Stimulated activated CD4-positive, alpha-beta T cell treated with anti-CD3 and anti-CD28 coated beads, Interleukin-2, amount 100 ng/mL, for 48 hours (primary cell): Measurements from ENCODE around the gene CD14.
"Not testable (repeated sequence)": the region's sequence is repeated elsewhere in the genome, so short reads cannot be mapped to it uniquely, and the experiment has no call there.

Experiments used
- DNase-seq, 2 donors: peaks; one replicate each; pipeline ENCODE4 v3.0.0-alpha.2; 2020

CD14 gene

DNA sequence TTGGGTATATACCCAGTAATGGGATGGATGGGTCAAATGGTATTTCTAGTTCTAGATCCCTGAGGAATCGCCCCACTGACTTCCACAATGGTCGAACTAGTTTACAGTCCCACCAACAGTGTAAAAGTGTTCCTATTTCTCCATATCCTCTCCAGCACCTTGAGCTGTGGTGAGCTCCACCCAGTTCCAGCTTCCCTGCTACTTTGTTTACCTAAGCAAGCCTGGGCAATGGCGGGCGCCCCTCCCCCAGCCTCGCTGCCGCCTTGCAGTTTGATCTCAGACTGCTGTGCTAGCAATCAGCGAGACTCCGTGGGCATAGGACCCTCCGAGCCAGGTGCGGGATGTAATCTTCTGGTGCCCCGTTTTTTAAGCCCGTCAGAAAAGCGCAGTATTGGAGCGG, 39.9 kb downstream of the CD14 start:
- DNase-seq: not testable (repeated sequence)

DNA sequence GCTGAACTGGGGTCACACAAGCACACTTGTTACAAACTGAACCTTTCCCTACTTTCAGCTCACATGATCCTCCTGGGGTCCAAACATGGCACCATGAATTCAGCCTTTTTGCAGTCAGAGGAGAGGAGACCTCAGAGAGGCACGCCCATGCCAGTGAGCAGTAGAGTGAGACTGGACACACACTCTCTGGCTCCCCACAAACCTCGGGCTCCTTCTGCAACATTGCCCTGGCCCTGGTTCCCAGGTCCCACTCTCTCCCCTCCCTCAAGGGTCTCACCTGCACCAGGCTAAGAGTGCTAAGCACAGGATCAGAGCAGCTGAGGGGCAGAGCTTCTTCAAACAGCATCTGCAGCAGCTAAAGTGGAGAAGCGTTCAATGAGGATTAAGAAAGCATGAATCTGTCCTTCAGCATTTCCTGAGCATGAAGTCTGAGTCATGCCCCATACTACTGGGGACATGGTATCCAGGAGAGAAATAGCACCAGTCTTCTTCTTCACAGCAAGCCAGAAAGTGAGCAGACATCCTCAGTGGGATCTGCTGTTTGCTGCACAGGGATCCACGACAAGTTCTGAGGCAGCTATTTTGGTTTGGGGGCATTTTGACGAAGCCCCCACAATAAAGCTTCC, 41.1 kb downstream of the CD14 start:
- DNase-seq: no peak

- no peak for DNase-seq
Observed at GRCh38 chr5:140590861-140591260, 42.1 kb downstream of the CD14 start.

DNA sequence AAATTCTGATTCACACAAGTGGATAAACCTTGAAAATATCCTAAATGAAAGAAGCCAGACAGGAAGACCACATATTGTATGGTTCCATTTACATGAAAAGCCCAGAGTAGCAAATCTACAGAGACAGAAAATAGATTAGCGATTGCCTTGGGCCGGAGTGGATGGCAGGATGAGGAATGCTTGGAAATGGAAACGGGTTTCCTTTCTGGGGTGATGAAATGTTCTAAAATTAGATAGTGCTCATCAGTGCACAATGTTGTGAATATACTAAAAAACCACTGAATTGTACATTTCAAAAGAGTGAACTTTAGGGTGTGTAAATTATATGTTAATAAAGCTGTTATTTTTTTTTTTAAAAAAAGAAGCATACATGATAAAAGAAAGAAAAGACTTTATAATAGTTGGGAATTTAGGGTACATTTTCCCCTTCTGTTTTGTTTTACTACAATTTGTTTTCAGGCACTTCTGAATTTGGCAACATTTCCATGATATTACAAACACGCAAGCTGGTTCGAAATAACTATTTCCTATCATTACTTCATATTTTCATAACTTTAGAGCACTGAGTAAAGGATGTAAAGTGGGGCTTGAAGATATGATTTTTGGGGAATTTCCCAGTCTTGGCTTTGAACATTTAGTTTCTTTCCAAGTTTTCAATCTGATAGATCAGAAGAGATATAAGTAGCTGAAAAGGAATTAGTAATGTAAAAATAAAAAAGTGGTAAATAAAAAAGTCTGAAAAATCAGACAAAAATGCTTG, 44.5 kb downstream of the CD14 start:
- no peak for DNase-seq

DNA sequence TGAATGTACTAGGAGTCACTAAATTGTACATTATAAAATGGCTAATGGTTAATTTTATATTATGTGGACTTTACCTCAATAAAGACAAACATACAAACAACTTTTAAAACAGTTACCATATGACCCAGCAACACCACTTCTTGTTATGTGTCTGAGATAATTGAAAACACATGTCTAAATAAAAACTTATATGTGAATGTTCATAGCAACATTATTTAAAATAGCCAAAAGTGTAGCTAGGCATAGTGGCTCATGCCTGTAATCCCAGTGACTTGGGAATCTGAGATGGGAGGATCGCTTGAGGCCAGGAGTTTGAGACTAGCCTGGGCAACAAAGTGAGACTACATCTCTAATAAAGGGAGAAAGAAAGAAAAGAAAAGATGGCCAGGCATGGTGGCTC, 45.5 kb downstream of the CD14 start:
- no peak for DNase-seq
